Lower lobe of right lung (tissue), 2 donors: ENCODE results near the gene PDXP. TPM values are rescaled to one million over a fixed set of nuclear protein-coding genes. Genes with fewer than 3 reads are reported as not detected.

Experiments
- ATAC-seq, 2 donors: fragments of 200-7000 bp; cut with Tn5 transposase; one replicate each; pipeline ENCODE4 v1.9.1; 2020 to 2022; ENCODE audit warnings: mild to moderate bottlenecking in 2 of 2, moderate library complexity in 2 of 2
- DNase-seq: peaks from one replicate; pipeline ENCODE4 v3.0.0-alpha.2; 2020
- H3K27ac ChIP-seq: fragments of 200-600 bp; one replicate; pipeline ENCODE4 v1.8.0; 2022
- H3K27me3 ChIP-seq: fragments of 200-600 bp; one replicate; pipeline ENCODE4 v1.8.0; 2022; ENCODE audit warnings: low read depth
- H3K36me3 ChIP-seq: fragments of 200-600 bp; one replicate; pipeline ENCODE4 v1.8.0; 2022; ENCODE audit warnings: mild to moderate bottlenecking
- H3K4me1 ChIP-seq: fragments of 200-600 bp; one replicate; pipeline ENCODE4 v1.8.0; 2022
- H3K4me3 ChIP-seq: fragments of 200-600 bp; one replicate; pipeline ENCODE4 v1.8.0; 2022; ENCODE audit warnings: mild to moderate bottlenecking
- H3K9me3 ChIP-seq: fragments of 200-600 bp; one replicate; pipeline ENCODE4 v1.8.0; 2022
- CTCF ChIP-seq: fragments of 200-600 bp; IDR thresholded peaks from one replicate; pipeline ENCODE4 v1.8.0; 2022; ENCODE audit warnings: antibody characterized with exemption, mild to moderate bottlenecking
- intact Hi-C: fragments of 100-400 bp; cut with DNase I; formaldehyde crosslinking; loops from one replicate; pipeline ENCODE4 v1.11.0; 2022
- total RNA-seq: library from RNA; stranded (reverse); fragmentation: NEBNext Ultra II Directional; extraction: Animal tissue kit (Norgen Biotek cat#: 25700); gene quantifications from one replicate; pipeline ENCODE4 v1.2.1, GENCODE V29; 2021
- donor health status: DM: no; HTN: yes; CAD: no; lungs with severe emphysema.

PDXP gene
- total RNA-seq, 1 donor from 2014 or later = 3.9 TPM

- intact Hi-C loops = no loop called here
- Histone ChIP-seq H3K27me3 (no peaks in the 10 kb centered on the region), H3K4me1 (peaks cover 24% of the 10 kb centered on the region), H3K36me3 (peaks cover 81% of the 10 kb centered on the region), H3K4me3 (no peak overlapping the region), H3K9me3 (no peaks in the 10 kb centered on the region), H3K27ac (no peak overlapping the region)
- DNase-seq (no peak), ATAC-seq (no peak)
- no peak for TF ChIP-seq CTCF
These were observed 37.1 kb upstream of the PDXP start for GRCh38 chr22:37621352-37621860.

- peaks cover 41% of the 10 kb centered on the region for H3K4me1 ChIP-seq
- no peak overlapping the region for H3K27ac ChIP-seq
- no peak overlapping the region for H3K4me3 ChIP-seq
- peaks cover 69% of the 10 kb centered on the region for H3K36me3 ChIP-seq
- DNase-seq = peak; percentile 83
- intact Hi-C loops = no loop called here
- peak; percentile 68 to 84 for ATAC-seq
- peak; percentile 86 for TF ChIP-seq CTCF
- H3K27me3 ChIP-seq = no peaks in the 10 kb centered on the region
- no peaks in the 10 kb centered on the region for H3K9me3 ChIP-seq
These were observed 35.2 kb upstream of the PDXP start for GRCh38 chr22:37623075-37624016.

GRCh38 chr22:37624017-37624365 is 34.5 kb upstream of the PDXP start:
- H3K4me3 ChIP-seq = no peak overlapping the region
- intact Hi-C loops = no loop called here
- TF ChIP-seq CTCF = no peak
- peak; percentile 75 for DNase-seq
- peak; percentile 45 to 55 for ATAC-seq
- peaks cover 69% of the 10 kb centered on the region for H3K36me3 ChIP-seq
- no peak overlapping the region for H3K27ac ChIP-seq
- H3K4me1 ChIP-seq = peaks cover 41% of the 10 kb centered on the region
- no peaks in the 10 kb centered on the region for H3K9me3 ChIP-seq
- H3K27me3 ChIP-seq = no peaks in the 10 kb centered on the region

GRCh38 chr22:37624876-37625275 is 33.6 kb upstream of the PDXP start:
- intact Hi-C loops = no loop called here

DNA sequence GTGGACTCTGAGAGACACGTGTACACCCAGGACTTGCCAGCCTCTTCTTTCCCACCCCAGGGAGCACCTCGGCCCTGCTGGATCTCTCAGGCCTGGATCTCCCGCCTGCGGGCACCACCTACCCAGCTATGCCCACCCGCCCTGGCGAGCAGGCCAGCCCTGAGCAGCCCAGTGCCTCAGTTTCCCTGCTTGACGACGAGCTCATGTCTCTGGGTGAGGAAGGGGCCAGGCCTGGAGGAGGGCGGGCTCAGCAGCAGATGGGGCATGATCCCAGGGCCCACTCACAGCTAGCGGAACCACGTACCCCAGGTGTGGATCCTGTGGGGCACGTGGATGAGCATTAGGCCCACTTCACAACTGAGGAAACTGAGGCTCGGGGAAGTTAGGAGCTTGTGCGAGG is 32.8 kb upstream of the PDXP start:
- DNase-seq (no peak), ATAC-seq (no peak)
- peak overlapping the region; percentile 62 for H3K27ac ChIP-seq
- H3K27me3 ChIP-seq = no peaks in the 10 kb centered on the region
- peaks cover 41% of the 10 kb centered on the region for H3K4me1 ChIP-seq
- intact Hi-C loops = no loop called here
- TF ChIP-seq CTCF = no peak
- H3K9me3 ChIP-seq = no peaks in the 10 kb centered on the region
- H3K36me3 ChIP-seq = peaks cover 68% of the 10 kb centered on the region
- no peak overlapping the region for H3K4me3 ChIP-seq

More at GRCh38 chr22:37624876-37625275, 33.6 kb upstream of the PDXP start:
- H3K27me3 ChIP-seq = no peaks in the 10 kb centered on the region
- H3K4me3 ChIP-seq = no peak overlapping the region
- ATAC-seq (no peak), DNase-seq (no peak)
- no peak for TF ChIP-seq CTCF
- peaks cover 69% of the 10 kb centered on the region for H3K36me3 ChIP-seq
- no peaks in the 10 kb centered on the region for H3K9me3 ChIP-seq
- no peak overlapping the region for H3K27ac ChIP-seq
- peaks cover 41% of the 10 kb centered on the region for H3K4me1 ChIP-seq
